ENCODE measurements around the gene PRKCB. TPM values are rescaled to one million over a fixed set of nuclear protein-coding genes. Genes with fewer than 3 reads are reported as not detected.

PRKCB gene
- total and polyA plus RNA-seq, 2 donors (not counting 1 experiment from before 2014, with no cell fraction given) = 0.01 TPM; not detected in 1

- no peak for TF ChIP-seq EZH2 (IDR thresholded peaks at IDR 0.05; ENCODE audit: low read length, missing control alignments)
- TF ChIP-seq CTCF (conservative IDR thresholded peaks at IDR 0.05 in 1 of 2, IDR thresholded peaks at IDR 0.05 in 1 of 2; ENCODE audit: low read depth in 1 of 2, low read length in 2 of 2) = no peak
- Histone ChIP-seq H3K4me2 (ENCODE audit: extremely low read depth, insufficient read depth, low read length) (no peak overlapping the region), H3K79me2 (ENCODE audit: control insufficient read depth, insufficient read depth, low read length) (no peaks in the 10 kb centered on the region), H3K9ac (ENCODE audit: insufficient read depth, low read length) (no peak overlapping the region), H3K27me3 (ENCODE audit: control insufficient read depth, insufficient read depth, low read length) (no peaks in the 10 kb centered on the region), H3K4me3 (replicated peaks in 1 of 4; ENCODE audit: control extremely low read depth in 1 of 4, insufficient read depth in 1 of 4, low read depth in 3 of 4, low read length in 4 of 4) (no peak overlapping the region), H3K36me3 (ENCODE audit: control insufficient read depth, insufficient read depth, low read length) (no peaks in the 10 kb centered on the region), H2AFZ (ENCODE audit: low read length) (no peak overlapping the region), H4K20me1 (ENCODE audit: control insufficient read depth, extremely low read depth, insufficient read depth, low read length) (no peaks in the 10 kb centered on the region), H3K9me3 (ENCODE audit: control insufficient read depth, insufficient read depth, low read depth, low read length) (no peaks in the 10 kb centered on the region), H3K4me1 (ENCODE audit: control insufficient read depth, extremely low read depth, insufficient read depth, low read length) (no peaks in the 10 kb centered on the region), H3K27ac (ENCODE audit: insufficient read depth, low read length) (no peak overlapping the region)
- DNase-seq (ENCODE audit: low read depth in 2 of 2) = no peak
Observed at GRCh38 chr16:24116046-24116776, 280.4 kb downstream of the PRKCB start.

GRCh38 chr16:24116989-24117388 lies 281.2 kb downstream of the PRKCB start:
- no peaks in the 10 kb centered on the region for H4K20me1 ChIP-seq (ENCODE audit: control insufficient read depth, extremely low read depth, insufficient read depth, low read length)
- H3K79me2 ChIP-seq (ENCODE audit: control insufficient read depth, insufficient read depth, low read length) = no peaks in the 10 kb centered on the region
- H3K4me1 ChIP-seq (ENCODE audit: control insufficient read depth, extremely low read depth, insufficient read depth, low read length) = no peaks in the 10 kb centered on the region
- TF ChIP-seq CTCF (conservative IDR thresholded peaks at IDR 0.05 in 1 of 2, IDR thresholded peaks at IDR 0.05 in 1 of 2; ENCODE audit: low read depth in 1 of 2, low read length in 2 of 2) (no peak), EZH2 (IDR thresholded peaks at IDR 0.05; ENCODE audit: low read length, missing control alignments) (no peak)
- no peaks in the 10 kb centered on the region for H3K36me3 ChIP-seq (ENCODE audit: control insufficient read depth, insufficient read depth, low read length)
- H3K27me3 ChIP-seq (ENCODE audit: control insufficient read depth, insufficient read depth, low read length) = no peaks in the 10 kb centered on the region
- DNase-seq (ENCODE audit: low read depth in 2 of 2) = no peak
- no peak overlapping the region for H3K27ac ChIP-seq (ENCODE audit: insufficient read depth, low read length)
- no peaks in the 10 kb centered on the region for H3K9me3 ChIP-seq (ENCODE audit: control insufficient read depth, insufficient read depth, low read depth, low read length)
- no peak overlapping the region for H3K4me3 ChIP-seq (replicated peaks in 1 of 4; ENCODE audit: control extremely low read depth in 1 of 4, insufficient read depth in 1 of 4, low read depth in 3 of 4, low read length in 4 of 4)
- no peak overlapping the region for H3K4me2 ChIP-seq (ENCODE audit: extremely low read depth, insufficient read depth, low read length)
- H2AFZ ChIP-seq (ENCODE audit: low read length) = no peak overlapping the region
- no peak overlapping the region for H3K9ac ChIP-seq (ENCODE audit: insufficient read depth, low read length)

- DNase-seq (ENCODE audit: low read depth in 2 of 2) = no peak
- Histone ChIP-seq H3K4me3 (replicated peaks in 1 of 4; ENCODE audit: control extremely low read depth in 1 of 4, insufficient read depth in 1 of 4, low read depth in 3 of 4, low read length in 4 of 4) (no peak overlapping the region), H3K36me3 (ENCODE audit: control insufficient read depth, insufficient read depth, low read length) (no peaks in the 10 kb centered on the region), H3K9ac (ENCODE audit: insufficient read depth, low read length) (no peak overlapping the region), H3K4me2 (ENCODE audit: extremely low read depth, insufficient read depth, low read length) (no peak overlapping the region), H3K9me3 (ENCODE audit: control insufficient read depth, insufficient read depth, low read depth, low read length) (no peaks in the 10 kb centered on the region), H3K27ac (ENCODE audit: insufficient read depth, low read length) (no peak overlapping the region), H2AFZ (ENCODE audit: low read length) (no peak overlapping the region), H3K27me3 (ENCODE audit: control insufficient read depth, insufficient read depth, low read length) (no peaks in the 10 kb centered on the region), H4K20me1 (ENCODE audit: control insufficient read depth, extremely low read depth, insufficient read depth, low read length) (no peaks in the 10 kb centered on the region), H3K4me1 (ENCODE audit: control insufficient read depth, extremely low read depth, insufficient read depth, low read length) (no peaks in the 10 kb centered on the region), H3K79me2 (ENCODE audit: control insufficient read depth, insufficient read depth, low read length) (no peaks in the 10 kb centered on the region)
- TF ChIP-seq CTCF (conservative IDR thresholded peaks at IDR 0.05 in 1 of 2, IDR thresholded peaks at IDR 0.05 in 1 of 2; ENCODE audit: low read depth in 1 of 2, low read length in 2 of 2) (no peak), EZH2 (IDR thresholded peaks at IDR 0.05; ENCODE audit: low read length, missing control alignments) (no peak)
Observed at GRCh38 chr16:24117680-24118079, 281.9 kb downstream of the PRKCB start.
